Measurements from ENCODE around the gene XRN2. TPM values are rescaled to one million over a fixed set of nuclear protein-coding genes. Genes with fewer than 3 reads are reported as not detected.

Gene XRN2
- total RNA-seq, 4 donors from 2014 or later = 56.7 to 81.4 (median 73.0) TPM

- no peak for TF ChIP-seq CTCF (IDR thresholded peaks at IDR 0.05; ENCODE audit: low read depth)
Observed at GRCh38 chr20:21266191-21266536, 37.0 kb upstream of the XRN2 start.

- no peak for TF ChIP-seq CTCF (IDR thresholded peaks at IDR 0.05; ENCODE audit: low read depth)
Observed at GRCh38 chr20:21269772-21270171, 33.4 kb upstream of the XRN2 start.

- no peak for TF ChIP-seq CTCF (IDR thresholded peaks at IDR 0.05; ENCODE audit: low read depth)
Observed at GRCh38 chr20:21270806-21271205, 32.3 kb upstream of the XRN2 start.

GRCh38 chr20:21272279-21272678, 30.9 kb upstream of the XRN2 start:
- TF ChIP-seq CTCF (IDR thresholded peaks at IDR 0.05; ENCODE audit: low read depth) = no peak

- no peak for TF ChIP-seq CTCF (IDR thresholded peaks at IDR 0.05; ENCODE audit: low read depth)
Observed at GRCh38 chr20:21272679-21273078, 30.5 kb upstream of the XRN2 start.

- no peak for TF ChIP-seq CTCF (IDR thresholded peaks at IDR 0.05; ENCODE audit: low read depth)
Observed at GRCh38 chr20:21273755-21274386, 29.3 kb upstream of the XRN2 start.

GRCh38 chr20:21278829-21279228, 24.3 kb upstream of the XRN2 start:
- TF ChIP-seq CTCF (IDR thresholded peaks at IDR 0.05; ENCODE audit: low read depth) = no peak

All from subcutaneous adipose tissue (tissue), 4 donors.